ENCODE measurements around the gene TEX12. TPM values are rescaled to one million over a fixed set of nuclear protein-coding genes. Genes with fewer than 3 reads are reported as not detected.

TEX12 gene
- total RNA-seq, 1 donor from 2014 or later = not detected

- no peak for TF ChIP-seq CTCF (IDR thresholded peaks at IDR 0.05)
- Histone ChIP-seq H3K27ac (no peak overlapping the region), H3K27me3 (no peaks in the 10 kb centered on the region), H3K4me3 (no peak overlapping the region), H3K4me1 (peaks cover 0 to 2% of the 10 kb centered on the region in 2 donors), H3K36me3 (peaks cover 0 to 3% of the 10 kb centered on the region in 2 donors), H3K9me3 (no peaks in the 10 kb centered on the region)
- intact Hi-C loops (cut with DNase I) = no loop called here
- no peak for DNase-seq (ENCODE audit: low spot score in 2 of 2)
Observed at GRCh38 chr11:112216561-112217105, 49.5 kb downstream of the TEX12 start.

- peaks cover 0 to 2% of the 10 kb centered on the region in 2 donors for H3K4me1 ChIP-seq
- H3K36me3 ChIP-seq = peaks cover 0 to 3% of the 10 kb centered on the region in 2 donors
- no peak overlapping the region for H3K4me3 ChIP-seq
- peak; percentile 73 to 85 (median 80) for TF ChIP-seq CTCF (IDR thresholded peaks at IDR 0.05)
- intact Hi-C loops (cut with DNase I) = loop anchor here (1.0 to 10.0 kb wide), 2 partner anchors 61 to 445 kb away; no protein-coding TSS in a partner anchor
- no peak overlapping the region for H3K27ac ChIP-seq
- DNase-seq (ENCODE audit: low spot score in 2 of 2) = peak in 1 of 2 donors; percentile 70
- H3K9me3 ChIP-seq = no peaks in the 10 kb centered on the region
- no peaks in the 10 kb centered on the region for H3K27me3 ChIP-seq
Observed at GRCh38 chr11:112219476-112220232, 52.5 kb downstream of the TEX12 start.

GRCh38 chr11:112221274-112221835 lies 54.2 kb downstream of the TEX12 start:
- DNase-seq (ENCODE audit: low spot score in 2 of 2) = no peak
- Histone ChIP-seq H3K36me3 (peaks cover 0 to 3% of the 10 kb centered on the region in 2 donors), H3K27ac (no peak overlapping the region), H3K27me3 (no peaks in the 10 kb centered on the region), H3K4me3 (no peak overlapping the region), H3K9me3 (no peaks in the 10 kb centered on the region), H3K4me1 (peaks cover 0 to 2% of the 10 kb centered on the region in 2 donors)
- TF ChIP-seq CTCF (IDR thresholded peaks at IDR 0.05) = no peak
- intact Hi-C loops (cut with DNase I) = loop anchor here (10.0 kb wide), 1 partner anchor 447 kb away; no protein-coding TSS in a partner anchor

Other genes starting within 250 kb of the TEX12 start
- not detected for gene C11orf52, start 248.5 kb upstream of the TEX12 start, total RNA-seq
- gene DIXDC1, start 230.0 kb upstream of the TEX12 start, total RNA-seq = 48.9 TPM
- 21.3 TPM for gene DLAT, start 142.0 kb upstream of the TEX12 start, total RNA-seq
- not detected for gene PIH1D2, start 93.4 kb upstream of the TEX12 start, total RNA-seq
- gene NKAPD1, start 93.1 kb upstream of the TEX12 start, total RNA-seq = 12.2 TPM
- 28.9 TPM for gene TIMM8B, start 80.6 kb upstream of the TEX12 start, total RNA-seq
- gene SDHD, start 80.5 kb upstream of the TEX12 start, total RNA-seq = 68.5 TPM
- 9.0 TPM for gene IL18, start 3.3 kb upstream of the TEX12 start, total RNA-seq
- gene BCO2, start 8.1 kb downstream of the TEX12 start, total RNA-seq = not detected
- gene PTS, start 59.1 kb downstream of the TEX12 start, total RNA-seq = 13.5 TPM
- gene PLET1, start 93.5 kb downstream of the TEX12 start, total RNA-seq = not detected